Glomerular endothelial cell (primary cell): ENCODE data around the gene TMEM145. TPM values are rescaled to one million over a fixed set of nuclear protein-coding genes. Genes with fewer than 3 reads are reported as not detected.

Experiments used
- DNase-seq: peaks from one replicate; pipeline ENCODE4 v3.0.0-alpha.2; 2011; ENCODE audit warnings: low read depth, low spot score; ENCODE audit errors: extremely low read depth
- total RNA-seq: library from RNA; depleted of rRNA; stranded (reverse); fragments of >200 nt; gene quantifications from 2 replicates; pipeline ENCODE4 v1.2.3, GENCODE V29; 2015

TMEM145 gene
- total RNA-seq, 1 donor from 2014 or later, result not detected

DNA sequence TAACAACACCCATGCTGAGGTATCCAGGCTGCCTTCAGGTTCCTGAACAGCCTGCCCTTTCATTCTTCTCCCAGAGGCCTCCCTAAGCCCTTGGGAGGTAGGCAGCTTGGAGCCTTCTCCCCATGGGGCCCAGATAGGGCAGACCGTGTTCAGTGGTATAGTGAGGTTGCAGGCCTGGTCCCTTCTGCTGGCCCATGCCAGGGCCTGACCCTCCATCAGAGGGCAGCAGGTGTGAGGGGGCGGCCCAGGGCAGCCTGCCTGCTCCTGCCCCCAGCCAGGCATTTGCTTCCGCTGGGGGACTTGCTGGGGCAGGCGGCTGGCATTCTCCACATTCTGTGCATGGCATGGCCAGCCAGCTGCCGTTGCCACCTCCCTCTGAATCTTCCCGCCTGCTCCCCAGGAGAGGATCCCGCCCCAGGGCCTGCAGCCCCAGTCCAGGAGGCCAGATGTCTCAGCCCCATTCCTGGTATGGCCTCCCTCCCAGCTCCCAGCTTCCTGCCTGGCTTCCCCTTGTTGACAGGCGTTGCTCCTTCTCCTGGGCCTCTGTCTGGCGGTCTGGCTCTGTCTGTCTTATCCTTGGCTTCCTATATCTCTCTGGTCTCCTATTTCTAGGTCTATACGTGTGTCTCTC, 35.2 kb upstream of the TMEM145 start:
- DNase-seq, result no peak

DNA sequence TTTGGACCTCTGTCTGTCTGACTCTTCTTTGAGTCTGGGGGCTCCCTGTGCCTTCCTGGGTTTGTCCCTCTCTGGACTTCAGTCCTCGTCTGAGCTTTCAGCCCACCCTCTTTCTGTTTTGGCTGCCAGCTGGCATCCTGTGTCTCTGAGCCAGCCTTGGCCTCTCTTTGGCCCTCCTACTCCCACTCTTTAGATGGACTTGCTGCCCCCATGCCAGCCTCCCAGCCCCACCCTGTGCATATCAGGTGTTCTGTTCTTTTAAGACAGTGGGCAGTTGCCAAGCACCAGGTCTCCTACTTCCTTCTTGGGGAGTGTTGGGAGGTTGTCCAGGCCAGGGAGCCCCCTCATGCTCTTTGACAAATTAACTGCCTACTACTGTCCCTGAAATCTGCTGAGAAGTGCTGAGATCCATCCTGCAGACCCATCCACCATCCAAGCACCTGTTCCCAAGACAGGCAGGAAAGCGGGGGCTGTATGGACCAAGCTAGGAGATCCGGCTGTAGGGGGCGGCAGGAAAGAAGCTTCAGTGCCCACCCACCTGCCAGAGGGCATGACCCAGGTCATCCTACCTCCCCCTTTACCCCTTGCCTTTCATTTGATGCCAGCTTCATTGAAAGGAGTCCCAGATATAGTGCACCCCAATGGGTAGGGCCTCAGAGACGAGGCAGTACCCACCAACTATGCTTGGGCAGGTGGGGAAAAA, 34.5 kb upstream of the TMEM145 start:
- no peak for DNase-seq

DNA sequence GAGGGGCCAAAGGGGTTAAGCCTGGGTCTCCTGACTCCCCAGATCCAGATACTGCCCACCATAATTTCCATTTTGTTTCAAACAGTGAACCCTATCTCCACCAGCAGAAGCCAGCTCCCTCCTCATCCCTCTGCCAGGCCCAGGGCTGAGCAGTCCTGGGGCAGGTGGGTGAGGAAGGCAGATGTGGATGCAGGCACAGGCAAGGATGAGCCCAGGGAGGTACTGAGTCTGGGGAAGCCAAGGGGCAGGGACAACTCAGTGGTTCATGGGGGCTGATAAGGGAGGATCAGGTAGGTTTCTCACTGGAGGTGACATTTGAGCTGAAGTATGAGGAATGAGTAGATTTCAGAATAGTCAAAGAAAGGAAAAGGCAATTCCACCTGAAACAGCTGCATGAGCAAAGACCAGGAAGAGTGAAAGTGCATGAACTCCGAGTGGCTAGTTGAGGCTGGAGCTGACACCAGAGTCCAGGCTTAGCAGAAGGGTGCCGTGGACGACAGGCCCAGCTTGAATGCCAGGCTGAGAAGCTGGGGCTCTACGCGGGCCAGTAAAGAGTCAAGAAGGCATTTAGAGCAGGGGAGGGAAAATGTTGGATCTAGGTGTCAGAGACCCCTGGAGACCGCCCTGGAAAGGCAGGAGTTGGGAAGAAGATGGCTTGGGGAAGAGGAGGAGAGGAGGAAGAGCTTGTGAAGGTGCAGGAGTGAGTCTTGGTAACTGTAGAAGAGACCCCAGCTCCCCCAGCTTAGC, 33.8 kb upstream of the TMEM145 start:
- no peak for DNase-seq

DNA sequence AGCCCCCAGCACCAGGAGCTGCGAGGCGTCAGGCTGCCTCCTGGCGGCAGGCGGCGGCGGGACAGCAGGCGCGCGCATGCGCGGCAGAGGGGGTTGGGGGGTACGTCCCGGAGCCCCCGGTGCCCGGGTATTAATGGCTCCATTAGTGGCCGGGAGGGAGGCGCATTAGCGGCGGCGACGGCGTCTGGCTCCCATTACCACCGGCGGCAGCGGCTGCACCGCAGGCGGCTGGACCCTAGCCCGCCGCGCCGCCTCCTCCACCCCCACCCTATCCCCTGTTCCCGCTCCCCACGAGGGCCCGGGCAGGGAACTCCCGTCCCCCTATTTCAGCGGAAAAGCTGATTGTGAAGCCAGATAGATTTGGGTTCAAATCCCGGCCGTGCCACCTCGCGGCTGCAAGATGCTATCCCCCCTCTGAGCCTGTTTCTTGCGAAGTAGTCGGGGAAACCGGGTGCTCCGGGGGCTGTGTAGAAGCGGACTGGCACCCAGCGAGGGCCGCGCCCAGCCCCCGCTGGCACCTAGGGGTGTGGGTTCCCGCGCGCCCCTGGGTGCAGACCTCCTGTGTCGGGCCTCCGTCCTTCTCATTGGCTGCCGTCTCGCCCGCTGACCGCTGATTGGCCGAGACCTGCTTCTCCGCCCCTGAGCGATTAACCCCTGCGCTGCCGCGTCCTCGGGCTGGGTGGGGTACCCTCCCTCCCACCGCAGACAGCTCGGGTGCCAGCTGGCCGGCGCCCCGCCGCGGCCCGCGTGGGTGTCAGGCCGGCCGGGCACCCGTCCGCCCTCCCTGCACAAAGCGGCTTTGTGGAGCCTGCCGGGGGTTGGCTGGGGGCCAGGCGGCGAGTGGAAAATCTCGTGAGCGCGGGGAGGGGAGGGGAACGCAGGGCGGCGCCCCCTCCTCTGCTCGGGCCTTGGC, 33.0 kb upstream of the TMEM145 start:
- no peak for DNase-seq

DNA sequence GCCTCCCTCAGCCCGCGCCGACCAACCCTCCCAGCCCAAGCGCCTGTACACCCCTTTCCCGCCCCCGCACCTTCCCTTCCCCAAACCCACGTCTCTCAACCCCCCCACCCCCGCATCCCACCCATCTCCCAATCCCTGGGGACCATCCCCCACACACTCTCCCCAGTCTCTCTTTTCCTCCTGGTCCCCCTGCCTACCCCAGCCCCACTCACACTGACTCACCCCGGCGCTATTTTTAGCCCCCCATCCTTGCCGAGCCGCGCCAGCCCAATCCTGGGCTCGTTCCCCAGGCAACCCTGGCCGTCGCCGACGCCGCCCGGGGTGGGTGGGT, 32.3 kb upstream of the TMEM145 start:
- DNase-seq, result no peak

DNA sequence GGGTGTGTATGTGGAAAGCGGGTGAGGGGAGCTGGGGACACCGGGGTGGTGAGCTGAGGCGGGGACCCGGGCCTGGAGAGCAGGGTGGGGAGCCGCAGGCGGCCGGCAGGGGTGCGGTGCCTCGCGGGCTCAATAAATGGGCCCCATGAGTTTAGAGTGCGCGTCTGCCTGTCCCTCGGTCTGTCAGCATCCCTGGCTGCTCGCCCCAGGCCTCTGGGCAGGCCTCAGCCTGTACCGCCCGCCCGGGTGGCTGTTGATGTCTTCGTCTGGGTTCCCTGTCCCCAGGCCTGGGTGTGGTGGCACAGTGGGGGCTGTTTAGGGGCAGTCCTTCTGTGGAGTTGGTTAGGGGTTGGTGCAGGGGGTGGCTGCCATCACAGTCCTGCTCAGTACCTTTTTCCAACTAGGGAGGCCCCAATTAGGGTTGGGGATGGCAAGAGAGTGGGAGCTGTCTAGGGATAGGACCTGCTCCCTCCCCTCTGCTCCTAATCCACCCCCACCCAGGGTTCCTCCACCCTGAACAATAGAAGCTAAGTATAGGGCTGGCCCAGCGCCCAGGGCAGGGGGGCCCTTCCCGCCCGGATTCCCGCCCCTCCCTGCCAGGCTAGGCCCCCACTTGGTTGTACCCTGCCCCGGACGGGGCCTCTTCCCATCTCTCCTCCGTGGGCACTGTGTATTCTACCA, 31.8 kb upstream of the TMEM145 start:
- no peak for DNase-seq

DNA sequence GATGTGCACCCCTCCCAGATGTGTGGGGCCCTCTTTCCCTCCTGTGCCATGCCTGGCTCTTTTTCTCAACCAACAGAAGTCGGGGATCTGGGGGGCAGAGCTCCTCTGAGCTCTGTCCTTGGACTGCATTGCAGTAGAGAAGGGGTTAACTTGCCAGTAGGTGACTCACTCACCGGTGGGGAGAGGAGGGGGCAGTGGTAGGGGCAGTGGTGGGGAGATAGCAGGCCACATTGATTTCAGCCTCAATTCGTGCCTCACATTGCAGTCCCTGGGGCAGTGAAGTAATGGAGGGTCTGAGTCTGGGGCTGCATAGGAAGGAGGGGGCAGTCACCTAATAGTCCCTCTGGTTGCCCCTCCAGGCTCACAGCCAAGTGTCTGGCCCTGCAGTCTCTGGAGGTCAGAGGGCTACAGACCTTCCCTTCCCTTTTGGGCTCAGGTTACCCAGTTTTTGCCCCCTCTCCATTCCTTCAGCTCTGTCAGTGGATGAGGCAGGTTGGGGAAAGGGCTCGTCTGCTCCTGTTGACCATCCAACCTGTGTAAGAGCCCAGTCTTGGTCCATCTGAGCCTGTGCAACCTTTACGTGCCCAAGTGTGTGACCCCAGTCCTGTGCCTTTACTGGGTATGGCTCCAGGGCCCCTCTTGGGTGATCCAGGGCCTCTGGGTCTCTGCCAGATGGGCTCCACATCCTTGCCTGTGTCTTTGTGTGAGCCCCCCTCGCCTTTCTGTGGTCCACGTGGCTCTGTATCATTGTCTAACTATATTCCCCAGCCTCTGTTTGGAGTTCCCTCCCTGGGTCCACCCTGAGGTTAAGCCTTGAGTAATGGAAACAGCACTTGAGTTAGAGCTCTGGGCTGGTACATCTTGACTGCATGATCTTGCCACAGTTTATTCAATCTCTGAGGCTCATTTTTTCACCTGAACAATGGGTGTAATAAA, 31.0 kb upstream of the TMEM145 start:
- DNase-seq, result no peak

DNA sequence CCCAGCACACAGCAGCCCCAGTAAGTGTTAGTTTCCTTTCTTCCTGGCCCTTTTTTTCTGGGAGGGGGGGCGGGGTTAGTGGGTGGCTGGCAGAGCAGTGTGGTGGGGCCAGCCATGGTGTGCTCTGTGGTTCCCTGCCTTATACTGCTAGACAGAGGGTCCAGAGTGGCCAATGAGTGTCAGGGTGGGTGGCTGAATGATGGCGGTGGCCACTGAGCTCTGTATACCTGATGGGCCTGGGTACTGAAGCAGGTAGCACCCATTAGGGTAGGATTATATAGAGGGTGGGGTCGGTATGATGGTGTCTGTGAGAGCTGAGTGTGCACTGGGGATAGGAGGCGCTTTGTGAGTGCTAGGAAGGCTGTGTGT, 30.3 kb upstream of the TMEM145 start:
- DNase-seq, result no peak

DNA sequence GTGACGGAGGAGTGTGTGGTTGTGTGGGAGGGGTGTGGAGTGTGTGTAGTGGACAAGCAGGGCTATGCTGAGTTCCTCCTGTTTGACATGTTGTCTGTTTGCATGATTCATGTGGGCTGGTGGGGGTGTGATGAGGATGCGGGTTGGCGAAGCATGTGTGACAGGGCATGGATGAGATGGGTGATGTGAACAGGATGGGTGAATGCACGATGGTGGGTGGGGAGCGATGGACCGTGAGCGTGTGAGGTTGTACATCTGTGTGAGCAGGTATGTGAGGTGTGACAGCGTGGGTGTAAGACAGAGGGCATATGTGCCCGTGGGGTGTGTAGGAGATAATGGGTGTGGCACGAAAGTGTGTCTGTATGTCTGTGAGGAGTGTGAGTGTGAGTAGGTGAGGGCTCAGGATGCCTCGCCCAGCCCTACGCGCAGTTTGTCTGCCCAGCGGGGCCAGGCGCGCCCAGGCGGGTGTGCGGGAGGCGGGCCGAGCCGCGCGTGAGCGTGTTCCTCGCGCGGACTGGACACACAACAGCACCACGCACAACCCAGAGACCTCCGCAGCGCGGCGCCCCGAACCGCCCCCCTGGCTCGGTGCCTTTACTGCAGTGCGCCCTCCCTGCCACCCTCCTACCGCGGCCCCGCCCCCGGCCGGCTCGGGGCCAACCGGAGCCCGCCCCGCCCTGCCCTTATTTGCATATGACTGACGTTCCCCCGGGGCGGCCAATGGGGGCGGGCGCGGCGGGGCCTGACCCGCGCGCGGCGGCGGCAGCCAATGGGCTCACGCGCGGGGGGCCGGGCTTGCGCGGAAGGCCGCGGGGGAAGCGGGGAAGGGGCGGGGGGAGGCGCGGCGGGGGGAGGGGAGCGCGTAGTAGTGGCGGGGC, 29.7 kb upstream of the TMEM145 start:
- DNase-seq, result no peak

DNA sequence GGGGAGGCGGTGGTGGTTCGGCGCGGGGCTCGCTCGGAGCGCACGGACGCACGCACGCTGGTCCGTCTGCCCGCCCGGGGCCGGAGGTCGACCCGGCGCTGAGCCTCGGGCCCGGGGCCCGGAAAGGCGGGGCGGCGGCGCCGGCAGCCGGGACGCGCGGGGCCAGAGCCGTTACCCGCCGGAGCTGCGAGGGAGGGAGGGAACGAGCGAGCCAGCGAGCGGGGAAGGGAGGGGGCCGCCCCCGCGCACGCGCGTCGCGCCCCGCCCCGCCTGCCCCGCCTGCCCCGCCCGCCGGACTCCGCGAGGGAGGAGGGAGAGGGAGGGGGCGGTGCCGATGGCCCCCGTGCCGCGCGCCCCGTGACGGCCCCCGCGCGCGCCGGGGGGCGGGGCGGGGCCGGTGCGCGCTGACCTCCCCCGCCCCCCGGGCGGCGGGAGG, 29.0 kb upstream of the TMEM145 start:
- no peak for DNase-seq

DNA sequence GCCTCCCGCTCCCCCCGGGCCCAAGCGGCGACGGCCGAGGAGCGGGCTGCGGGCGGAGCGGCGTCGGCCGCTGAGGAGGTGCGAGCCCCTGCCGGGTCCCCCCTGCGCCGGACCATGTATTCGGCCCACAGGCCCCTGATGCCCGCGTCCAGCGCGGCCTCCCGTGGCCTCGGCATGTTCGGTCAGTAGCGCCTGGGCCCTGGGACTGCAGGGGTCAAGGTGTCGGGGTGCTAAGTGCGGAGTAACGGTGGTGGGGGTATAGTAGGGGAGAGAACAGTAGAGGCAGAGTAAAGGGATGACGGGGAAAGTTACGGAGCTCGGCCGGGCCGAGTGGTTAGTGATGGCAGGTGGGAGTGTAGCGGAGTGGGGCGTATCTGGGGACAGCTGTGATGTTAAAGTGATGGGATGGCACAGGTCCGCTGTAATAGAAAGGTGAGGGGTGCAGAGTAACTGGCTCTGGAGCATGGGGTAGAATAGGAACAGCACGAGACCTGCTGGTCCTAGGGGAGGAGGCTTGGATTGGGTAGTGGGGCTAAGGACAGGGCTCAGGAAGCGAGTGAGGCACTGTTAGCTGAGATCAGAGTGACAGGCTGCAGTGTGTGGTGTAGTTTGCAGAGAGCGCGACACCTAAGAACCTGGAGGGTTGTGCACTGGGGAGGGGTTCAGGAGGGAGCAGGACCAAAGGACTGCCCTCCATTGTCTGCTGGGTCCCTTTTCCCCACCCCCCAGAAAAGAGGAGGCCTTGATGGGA, 28.3 kb upstream of the TMEM145 start:
- no peak for DNase-seq

DNA sequence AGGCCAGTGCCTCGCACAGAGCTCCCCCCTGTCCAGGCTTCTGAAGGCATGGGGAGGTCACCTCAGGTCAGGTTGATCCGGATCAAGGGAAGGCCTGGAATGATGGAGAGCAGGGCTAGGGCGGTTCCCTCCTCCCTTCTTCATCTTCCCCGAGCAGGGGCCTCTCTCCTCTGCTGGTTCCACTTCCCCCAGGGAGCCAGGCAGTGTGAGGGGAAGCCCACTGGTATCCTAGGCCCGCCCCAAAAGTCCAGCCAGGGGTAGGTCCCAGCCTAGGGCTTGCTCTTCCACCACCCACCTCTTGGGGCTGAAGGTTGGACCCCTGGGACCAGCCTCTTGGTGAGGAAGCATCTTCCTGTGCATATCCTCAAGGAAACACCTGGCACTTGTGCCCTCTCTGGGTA, 27.6 kb upstream of the TMEM145 start:
- DNase-seq, result no peak

DNA sequence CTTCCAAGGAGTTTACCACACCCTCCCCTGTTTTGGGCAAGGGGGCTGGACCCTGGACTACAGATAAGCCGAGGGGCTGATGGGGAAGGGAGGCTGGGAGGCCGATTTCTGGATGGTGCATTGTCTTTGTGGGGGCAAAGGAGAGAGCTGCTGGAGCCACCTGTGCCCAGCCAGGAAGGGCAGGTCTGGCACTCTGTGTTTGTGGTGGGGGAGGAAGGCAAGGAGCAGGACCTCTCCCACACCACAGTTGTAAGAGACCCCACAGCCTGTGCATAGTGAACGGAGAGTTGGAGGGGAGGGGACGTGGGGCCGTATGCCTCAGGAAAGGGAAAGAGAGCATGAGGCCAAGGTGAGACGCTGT, 27.1 kb upstream of the TMEM145 start:
- DNase-seq, result no peak

DNA sequence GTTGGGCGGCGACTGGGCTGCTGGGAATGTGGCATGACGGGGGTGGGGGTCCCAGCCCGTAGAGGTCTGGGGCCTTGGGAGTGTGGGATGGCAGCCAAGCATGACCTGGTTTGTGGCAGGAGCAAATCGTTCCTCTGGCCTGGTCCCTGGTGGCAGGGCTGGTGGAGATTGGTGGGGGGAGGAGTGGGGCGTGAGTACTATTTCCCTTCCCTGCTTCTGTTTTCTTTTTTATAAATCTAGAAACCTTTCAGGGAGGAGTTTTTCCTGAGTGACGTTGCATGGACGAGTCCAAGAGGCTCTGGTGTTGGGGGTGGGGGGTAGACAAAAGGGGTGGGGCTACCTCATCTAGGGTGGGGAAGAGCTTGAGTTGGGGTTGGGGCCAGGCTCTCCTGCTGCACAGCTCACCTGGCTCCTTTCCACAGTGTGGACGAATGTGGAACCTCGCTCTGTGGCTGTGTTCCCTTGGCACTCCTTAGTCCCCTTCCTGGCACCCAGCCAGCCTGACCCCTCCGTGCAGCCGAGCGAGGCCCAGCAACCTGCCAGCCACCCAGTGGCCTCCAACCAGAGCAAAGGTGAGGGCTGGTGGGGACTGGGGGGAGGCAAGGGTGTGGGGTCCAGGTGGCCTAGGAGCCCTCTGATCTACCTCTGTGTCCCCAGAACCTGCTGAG, 26.6 kb upstream of the TMEM145 start:
- DNase-seq, result no peak

DNA sequence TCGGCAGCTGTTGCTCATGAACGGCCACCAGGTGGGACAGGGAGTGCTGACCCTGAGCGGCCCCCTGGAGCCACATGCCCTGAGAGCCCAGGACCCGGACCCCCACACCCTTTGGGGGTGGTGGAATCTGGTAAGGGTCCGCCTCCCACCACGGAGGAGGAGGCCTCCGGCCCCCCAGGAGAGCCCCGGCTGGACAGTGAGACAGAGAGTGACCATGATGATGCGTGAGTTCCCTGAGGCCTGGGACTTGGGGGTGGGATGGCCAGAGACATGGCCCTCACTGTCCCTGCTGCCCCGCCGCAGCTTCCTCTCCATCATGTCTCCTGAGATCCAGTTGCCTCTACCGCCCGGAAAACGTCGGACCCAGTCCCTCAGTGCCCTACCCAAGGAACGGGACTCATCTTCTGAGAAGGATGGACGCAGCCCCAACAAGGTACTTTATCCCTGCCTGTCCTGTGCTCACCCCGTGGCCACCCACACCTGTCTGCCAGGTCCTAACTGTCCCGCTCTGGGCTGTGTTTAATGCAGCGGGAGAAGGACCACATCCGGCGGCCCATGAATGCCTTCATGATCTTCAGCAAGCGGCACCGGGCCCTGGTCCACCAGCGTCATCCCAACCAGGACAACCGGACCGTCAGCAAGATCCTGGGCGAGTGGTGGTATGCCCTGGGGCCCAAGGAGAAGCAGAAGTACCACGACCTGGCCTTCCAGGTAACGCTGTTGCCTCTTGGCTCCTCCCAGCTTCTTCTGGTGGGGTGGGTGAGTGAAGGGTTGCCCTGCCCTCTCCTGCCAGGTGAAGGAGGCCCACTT, 25.9 kb upstream of the TMEM145 start:
- no peak for DNase-seq

DNA sequence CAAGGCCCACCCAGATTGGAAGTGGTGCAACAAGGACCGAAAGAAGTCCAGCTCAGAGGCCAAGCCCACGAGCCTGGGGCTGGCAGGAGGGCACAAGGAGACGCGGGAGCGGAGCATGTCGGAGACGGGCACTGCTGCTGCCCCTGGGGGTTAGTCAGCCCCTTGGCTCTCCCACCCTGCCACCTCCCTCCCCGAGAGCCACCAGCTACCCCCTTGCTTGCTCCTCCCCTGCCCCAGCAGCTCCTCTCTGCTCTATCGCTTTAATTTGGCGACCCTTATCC, 25.3 kb upstream of the TMEM145 start:
- DNase-seq, result no peak

DNA sequence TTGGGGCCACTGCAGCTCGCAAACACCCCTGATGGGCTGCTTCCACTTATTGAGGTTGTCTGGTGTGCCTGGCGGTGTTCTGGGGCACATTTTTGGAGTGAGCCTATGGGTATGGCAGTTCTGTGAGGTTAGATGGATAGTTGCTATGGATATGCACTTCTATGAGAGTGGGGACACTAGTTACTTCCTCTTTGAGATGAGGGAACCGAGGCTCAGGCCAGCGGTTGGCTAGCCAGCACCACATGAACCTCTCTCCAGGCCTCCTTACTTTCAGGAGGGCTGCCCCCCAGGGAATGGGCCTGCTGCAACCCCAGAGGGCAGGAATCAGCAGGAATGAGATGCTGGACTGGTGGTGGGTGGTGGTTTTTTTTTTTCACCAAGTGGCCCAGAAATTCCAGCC, 24.7 kb upstream of the TMEM145 start:
- DNase-seq, result no peak
